Forelimb muscle (tissue), 1 donor: ENCODE measurements around the gene FBXO10. TPM values are rescaled to one million over a fixed set of nuclear protein-coding genes. Genes with fewer than 3 reads are reported as not detected.

Experiments
- DNase-seq: peaks from one replicate; pipeline ENCODE4 v3.0.0-alpha.2; 2013; ENCODE audit warnings: low read depth
- polyA plus RNA-seq: library from polyadenylated mRNA; unstranded; fragments of 120-200 nt; gene quantifications from one replicate; pipeline ENCODE4 v1.2.1, GENCODE V29; 2013; ENCODE audit not compliant: insufficient read length

The FBXO10 gene
- polyA plus RNA-seq, 1 donor: 39.4 TPM

GRCh38 chr9:37593883-37594448, 17.8 kb upstream of the FBXO10 start:
- DNase-seq: no peak

- peak; percentile 86 for DNase-seq
These were observed 16.1 kb upstream of the FBXO10 start, which contains the start of gene TOMM5 for GRCh38 chr9:37592108-37592951. Gene TOMM5, minus strand, starts transcription at chr9:37592597. Its CDS starts 65 bp downstream, at chr9:37592532.

- no peak for DNase-seq
These were observed 11.3 kb upstream of the FBXO10 start for GRCh38 chr9:37587521-37587920.

- no peak for DNase-seq
These were observed 7.4 kb upstream of the FBXO10 start for GRCh38 chr9:37583522-37584121.

GRCh38 chr9:37582548-37583157, 6.5 kb upstream of the FBXO10 start:
- no peak for DNase-seq

GRCh38 chr9:37575511-37575914, 667 bp downstream of the FBXO10 start:
- DNase-seq: no peak

- DNase-seq: no peak
These were observed 1.2 kb downstream of the FBXO10 start for GRCh38 chr9:37575001-37575400.

GRCh38 chr9:37574241-37574721, 1.9 kb downstream of the FBXO10 start:
- DNase-seq: no peak

- no peak for DNase-seq
These were observed 4.9 kb downstream of the FBXO10 start for GRCh38 chr9:37571282-37571681.

- no peak for DNase-seq
These were observed 9.5 kb downstream of the FBXO10 start for GRCh38 chr9:37566716-37567115.

GRCh38 chr9:37565661-37566618, 10.2 kb downstream of the FBXO10 start:
- DNase-seq: no peak

- no peak for DNase-seq
These were observed 11.3 kb downstream of the FBXO10 start for GRCh38 chr9:37564916-37565315.

- no peak for DNase-seq
These were observed 12.2 kb downstream of the FBXO10 start for GRCh38 chr9:37563806-37564513.

- DNase-seq: no peak
These were observed 13.4 kb downstream of the FBXO10 start for GRCh38 chr9:37562826-37563225.

- no peak for DNase-seq
These were observed 14.5 kb downstream of the FBXO10 start for GRCh38 chr9:37561682-37562081.

- no peak for DNase-seq
These were observed 16.2 kb downstream of the FBXO10 start for GRCh38 chr9:37559855-37560592.

GRCh38 chr9:37559125-37559524, 17.1 kb downstream of the FBXO10 start:
- no peak for DNase-seq

GRCh38 chr9:37555786-37556185, 20.4 kb downstream of the FBXO10 start:
- no peak for DNase-seq

- DNase-seq: no peak
These were observed 21.9 kb downstream of the FBXO10 start for GRCh38 chr9:37554318-37554717.

- DNase-seq: no peak
These were observed 24.3 kb downstream of the FBXO10 start for GRCh38 chr9:37551888-37552287.
